H9 (cell line): Measurements from ENCODE around the gene SPATA6. TPM values are rescaled to one million over a fixed set of nuclear protein-coding genes. Genes with fewer than 3 reads are reported as not detected.

Experiments
- DNase-seq: peaks from one replicate; pipeline ENCODE4 v3.0.0-alpha.2; 2017
- H2AFZ ChIP-seq: one replicate; pipeline ENCODE4 v1.6.1; 2013; ENCODE audit warnings: mild to moderate bottlenecking, low read length, control low read depth, moderate library complexity
- H2AK5ac ChIP-seq: 2 replicates; pipeline ENCODE4 v1.6.1; 2013; ENCODE audit warnings: low read length, control low read depth, mixed read lengths; ENCODE audit not compliant: insufficient read length
- H2BK120ac ChIP-seq: one replicate; pipeline ENCODE4 v1.6.1; 2013; ENCODE audit warnings: low read depth, mild to moderate bottlenecking, low read length, control low read depth, inconsistent platforms; ENCODE audit not compliant: poor library complexity, severe bottlenecking
- H2BK12ac ChIP-seq: 2 replicates; pipeline ENCODE4 v1.6.1; 2013; ENCODE audit warnings: low read length, control low read depth, mixed read lengths, low read depth; ENCODE audit not compliant: insufficient read length
- H2BK15ac ChIP-seq: 2 replicates; pipeline ENCODE4 v1.6.1; 2013; ENCODE audit warnings: low read depth, low read length, control low read depth
- H2BK20ac ChIP-seq: one replicate; pipeline ENCODE4 v1.6.1; 2013; ENCODE audit warnings: low read depth, mild to moderate bottlenecking, low read length, control low read depth, inconsistent platforms; ENCODE audit not compliant: poor library complexity, severe bottlenecking
- H2BK5ac ChIP-seq: 2 replicates; pipeline ENCODE4 v1.6.1; 2013; ENCODE audit warnings: low read length, control low read depth, mixed read lengths; ENCODE audit not compliant: insufficient read length
- H3K14ac ChIP-seq: 2 replicates; pipeline ENCODE4 v1.6.1; 2013; ENCODE audit warnings: low read length, control low read depth; ENCODE audit not compliant: insufficient read depth
- H3K18ac ChIP-seq: 2 replicates; pipeline ENCODE4 v1.6.1; 2013; ENCODE audit warnings: low read depth, mild to moderate bottlenecking, mixed read lengths, low read length, control low read depth; ENCODE audit not compliant: insufficient read length
- H3K23ac ChIP-seq: 2 replicates; pipeline ENCODE4 v1.6.1; 2013; ENCODE audit warnings: low read length, control low read depth, mixed read lengths, low read depth; ENCODE audit not compliant: insufficient read length
- H3K23me2 ChIP-seq: 2 replicates; pipeline ENCODE4 v1.6.1; 2013; ENCODE audit warnings: low read depth, mild to moderate bottlenecking, mixed read lengths, low read length, control low read depth; ENCODE audit not compliant: insufficient read length, poor library complexity, severe bottlenecking
- H3K27ac ChIP-seq: 2 replicates; pipeline ENCODE4 v1.5.1; 2013; ENCODE audit warnings: low read length, control low read depth, mixed read lengths, low read depth; ENCODE audit not compliant: insufficient read length
- H3K27me3 ChIP-seq: 2 replicates; pipeline ENCODE4 v1.6.1; 2013; ENCODE audit warnings: low read length, control low read depth, inconsistent platforms; ENCODE audit not compliant: insufficient read depth
- H3K4ac ChIP-seq: 2 replicates; pipeline ENCODE4 v1.6.1; 2013; ENCODE audit warnings: low read depth, mild to moderate bottlenecking, control low read depth, inconsistent platforms, low read length, moderate library complexity
- H3K4me1 ChIP-seq: 2 replicates; pipeline ENCODE4 v1.6.1; 2013; ENCODE audit warnings: low read length, control low read depth, inconsistent platforms; ENCODE audit not compliant: insufficient read depth
- H3K4me2 ChIP-seq: 2 replicates; pipeline ENCODE4 v1.6.1; 2013; ENCODE audit warnings: low read length, control low read depth, mixed read lengths; ENCODE audit not compliant: insufficient read length, insufficient read depth
- H3K56ac ChIP-seq: 2 replicates; pipeline ENCODE4 v1.6.1; 2013; ENCODE audit warnings: low read depth, mild to moderate bottlenecking, mixed read lengths, low read length, control low read depth; ENCODE audit not compliant: insufficient read length
- H3K79me1 ChIP-seq: 2 replicates; pipeline ENCODE4 v1.6.1; 2013; ENCODE audit warnings: low read depth, mild to moderate bottlenecking, moderate library complexity, low read length, control low read depth, inconsistent platforms; ENCODE audit not compliant: insufficient read depth, poor library complexity, severe bottlenecking
- H3K79me2 ChIP-seq: 2 replicates; pipeline ENCODE4 v1.6.1; 2013; ENCODE audit warnings: low read length, control low read depth, inconsistent platforms; ENCODE audit not compliant: insufficient read depth
- H3K9ac ChIP-seq: 2 replicates; pipeline ENCODE4 v1.6.1; 2013; ENCODE audit warnings: low read length, control low read depth, mixed read lengths; ENCODE audit not compliant: insufficient read length; ENCODE audit errors: extremely low read depth
- H3K9me3 ChIP-seq: one replicate; pipeline ENCODE4 v1.6.1; 2013; ENCODE audit warnings: low read depth, low read length, inconsistent platforms; ENCODE audit not compliant: control insufficient read depth
- H3T11ph ChIP-seq: one replicate; pipeline ENCODE4 v1.6.1; 2013; ENCODE audit warnings: mild to moderate bottlenecking, low read length, control low read depth, inconsistent platforms
- H4K20me1 ChIP-seq: one replicate; pipeline ENCODE4 v1.6.1; 2013; ENCODE audit not compliant: control insufficient read depth, insufficient read length, insufficient read depth
- H4K5ac ChIP-seq: 2 replicates; pipeline ENCODE4 v1.6.1; 2013; ENCODE audit warnings: low read depth, mild to moderate bottlenecking, mixed read lengths, low read length, control low read depth; ENCODE audit not compliant: insufficient read length
- H4K8ac ChIP-seq: replicated peaks from 2 replicates; pipeline ENCODE4 v1.6.1; 2013; ENCODE audit warnings: low read length, control low read depth, mixed read lengths, low read depth; ENCODE audit not compliant: insufficient read length
- H4K91ac ChIP-seq: 2 replicates; pipeline ENCODE4 v1.6.1; 2013; ENCODE audit warnings: low read depth, mild to moderate bottlenecking, moderate library complexity, mixed read lengths, low read length, control low read depth; ENCODE audit not compliant: insufficient read length
- H3K27ac Mint-ChIP-seq, 3 experiments: 2 replicates in 2 of 3; 3 replicates in 1 of 3; pipeline ENCODE4 v1.8.0; 2020 to 2021; ENCODE audit warnings: mixed read lengths in 3 of 3, mild to moderate bottlenecking in 1 of 3, moderate library complexity in 1 of 3
- H3K27me3 Mint-ChIP-seq: 2 replicates; pipeline ENCODE4 v1.8.0; 2021; ENCODE audit warnings: low read depth, mild to moderate bottlenecking, moderate library complexity, mixed read lengths
- H3K36me3 Mint-ChIP-seq, 3 experiments: 2 replicates in 2 of 3; 3 replicates in 1 of 3; pipeline ENCODE4 v1.8.0; 2020 to 2021; ENCODE audit warnings: low read depth in 3 of 3, mixed read lengths in 3 of 3; ENCODE audit not compliant: insufficient read depth in 1 of 3
- H3K4me1 Mint-ChIP-seq, 2 experiments: 2 replicates each; pipeline ENCODE4 v1.8.0; 2020; ENCODE audit warnings: mixed read lengths in 2 of 2
- H3K4me3 Mint-ChIP-seq, 2 experiments: 2 replicates in 1 of 2; 3 replicates in 1 of 2; pipeline ENCODE4 v1.8.0; 2020 to 2021; ENCODE audit warnings: mild to moderate bottlenecking in 2 of 2, mixed read lengths in 2 of 2, moderate library complexity in 1 of 2
- H3K9me3 Mint-ChIP-seq, 2 experiments: 2 replicates in 1 of 2; 3 replicates in 1 of 2; pipeline ENCODE4 v1.8.0; 2020; ENCODE audit warnings: mild to moderate bottlenecking in 2 of 2, mixed read lengths in 2 of 2, moderate library complexity in 1 of 2
- CTCF ChIP-seq: fragments of 200-600 bp; sonication (generic); conservative IDR thresholded peaks from 3 replicates; pipeline ENCODE4 v1.8.0; 2021; ENCODE audit warnings: antibody characterized with exemption, mild to moderate bottlenecking
- total RNA-seq: library from RNA; stranded (reverse); gene quantifications from 2 replicates; pipeline ENCODE4 v1.2.1, GENCODE V29; 2021

Gene SPATA6
- total RNA-seq, 1 experiment from 2014 or later, result 8.0 TPM

GRCh38 chr1:48302652-48303051, 169.4 kb downstream of the SPATA6 start:
- H4K91ac ChIP-seq, result no peak overlapping the region
- no peaks in the 10 kb centered on the region for H3K4me1 ChIP-seq
- H3K27me3 ChIP-seq, result no peaks in the 10 kb centered on the region
- no peaks in the 10 kb centered on the region for H4K20me1 ChIP-seq
- H3K23me2 ChIP-seq, result no peaks in the 10 kb centered on the region
- no peak overlapping the region for H3K27ac Mint-ChIP-seq
- no peak overlapping the region for H4K5ac ChIP-seq
- no peaks in the 10 kb centered on the region for H3K4me1 Mint-ChIP-seq
- H3K27ac ChIP-seq, result no peak overlapping the region
- H2AFZ ChIP-seq, result no peak overlapping the region
- no peak overlapping the region for H3K18ac ChIP-seq
- no peak overlapping the region for H4K8ac ChIP-seq
- H3K14ac ChIP-seq, result no peak overlapping the region
- H3T11ph ChIP-seq, result no peak overlapping the region
- H3K4ac ChIP-seq, result no peak overlapping the region
- no peak overlapping the region for H3K56ac ChIP-seq
- no peak for TF ChIP-seq CTCF
- no peaks in the 10 kb centered on the region for H3K79me2 ChIP-seq
- H3K9ac ChIP-seq, result no peak overlapping the region
- H2BK15ac ChIP-seq, result no peak overlapping the region
- no peak overlapping the region for H2AK5ac ChIP-seq
- no peak for DNase-seq
- peaks cover 0 to 2% (median 0%) of the 10 kb centered on the region in 3 experiments; a peak in 1 of 7 replicates for H3K36me3 Mint-ChIP-seq
- H3K4me2 ChIP-seq, result no peak overlapping the region
- H3K9me3 ChIP-seq, result no peaks in the 10 kb centered on the region
- no peaks in the 10 kb centered on the region for H3K79me1 ChIP-seq
- H3K9me3 Mint-ChIP-seq, result no peaks in the 10 kb centered on the region
- H3K27me3 Mint-ChIP-seq, result no peaks in the 10 kb centered on the region
- no peak overlapping the region for H3K4me3 Mint-ChIP-seq
- no peak overlapping the region for H3K23ac ChIP-seq
- no peak overlapping the region for H2BK120ac ChIP-seq
- H2BK20ac ChIP-seq, result no peak overlapping the region
- H2BK12ac ChIP-seq, result no peak overlapping the region
- H2BK5ac ChIP-seq, result no peak overlapping the region
